ENCODE results near the gene ZNF236. TPM values are rescaled to one million over a fixed set of nuclear protein-coding genes. Genes with fewer than 3 reads are reported as not detected.

ZNF236 gene
- total RNA-seq, 2 experiments from 2014 or later, result 6.6 to 16.1 TPM

DNA sequence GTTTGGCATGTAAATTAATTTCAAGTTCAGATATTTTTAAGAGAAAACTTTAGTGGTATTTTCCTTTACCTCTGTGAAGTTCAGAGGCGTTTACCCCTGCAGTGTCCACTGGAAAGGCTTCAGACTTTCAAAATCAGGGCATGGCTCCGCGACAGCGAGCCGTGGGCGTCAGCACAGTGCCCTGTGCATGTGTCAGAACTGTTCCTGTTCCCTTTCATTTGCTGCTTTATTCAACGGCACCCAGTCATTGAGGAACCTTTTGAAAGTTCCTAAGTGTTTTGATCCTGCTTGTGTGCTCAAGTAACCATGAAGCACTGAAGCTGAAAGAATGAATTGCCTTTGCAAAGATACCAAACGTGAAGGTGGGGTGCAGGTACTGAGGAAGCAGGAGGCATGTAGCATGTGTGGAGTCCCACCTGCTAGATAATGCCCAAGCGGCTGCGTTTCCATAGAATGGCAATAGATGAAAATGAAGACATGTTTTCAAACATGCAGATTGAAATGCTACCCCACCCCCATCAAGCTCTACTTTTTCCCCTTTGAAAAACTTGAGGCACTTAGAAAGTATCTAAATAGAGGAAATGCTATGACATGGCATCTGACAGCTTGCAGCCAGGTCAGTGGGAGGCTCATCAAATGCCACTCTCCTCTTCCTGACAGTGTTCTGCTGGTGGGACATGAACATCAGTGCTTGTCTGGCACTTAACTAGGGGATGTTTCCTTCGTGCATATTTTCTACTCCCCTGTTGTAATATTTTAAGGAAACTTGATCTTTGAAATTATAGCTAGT is 148.6 kb downstream of the ZNF236 start:
- ChIA-PET POLR2A (interaction anchor here (0.6 to 1.2 kb wide), 3 partner anchors 10 to 169 kb away, joined by 3 read pairs; no protein-coding TSS in a partner anchor), CTCF (ENCODE audit: unreplicated experiment) (interaction anchor here (0.5 kb wide), 1 partner anchor 103 kb away, joined by 3 read pairs; no protein-coding TSS in a partner anchor)
- peaks cover 3% of the 10 kb centered on the region; the same call in 1 of the 2 replicates for H3K36me3 ChIP-seq (ENCODE audit: insufficient read depth, low read length)
- no peaks in the 10 kb centered on the region for H3K9me2 ChIP-seq (ENCODE audit: insufficient read depth, low read length)
- H3K4me1 ChIP-seq (ENCODE audit: insufficient read depth, low read length, poor library complexity, severe bottlenecking), result peaks cover 27% of the 10 kb centered on the region
- H3K27ac ChIP-seq (ENCODE audit: low read depth, low read length, poor library complexity, severe bottlenecking), result no peak overlapping the region
- H3K9me3 ChIP-seq (ENCODE audit: low read length), result peaks cover 3% of the 10 kb centered on the region; the same call in 1 of the 2 replicates
- H2AFZ ChIP-seq (ENCODE audit: low read length), result no peak overlapping the region
- DNase-seq (ENCODE audit: low spot score), result no peak
- no TSS peak for BruUV-seq (replicated peaks)
- H4K20me1 ChIP-seq (ENCODE audit: insufficient read depth, low read length), result no peaks in the 10 kb centered on the region
- intact Hi-C loops (cut with micrococcal nuclease; ENCODE audit: unreplicated experiment), result no loop called here
- no peak overlapping the region for H3K4me3 ChIP-seq (ENCODE audit: low read depth, low read length, poor library complexity, severe bottlenecking)
- H3K79me2 ChIP-seq (ENCODE audit: insufficient read depth, low read depth, low read length), result 0 out of 2 replicates have a peak, but pooled peaks cover 5% of the 10 kb centered on the region
- no peak for TF ChIP-seq EZH2phosphoT487 (IDR thresholded peaks at IDR 0.05; ENCODE audit: borderline replicate concordance, low read depth, low read length)
- TF ChIP-seq, protein P1, sequence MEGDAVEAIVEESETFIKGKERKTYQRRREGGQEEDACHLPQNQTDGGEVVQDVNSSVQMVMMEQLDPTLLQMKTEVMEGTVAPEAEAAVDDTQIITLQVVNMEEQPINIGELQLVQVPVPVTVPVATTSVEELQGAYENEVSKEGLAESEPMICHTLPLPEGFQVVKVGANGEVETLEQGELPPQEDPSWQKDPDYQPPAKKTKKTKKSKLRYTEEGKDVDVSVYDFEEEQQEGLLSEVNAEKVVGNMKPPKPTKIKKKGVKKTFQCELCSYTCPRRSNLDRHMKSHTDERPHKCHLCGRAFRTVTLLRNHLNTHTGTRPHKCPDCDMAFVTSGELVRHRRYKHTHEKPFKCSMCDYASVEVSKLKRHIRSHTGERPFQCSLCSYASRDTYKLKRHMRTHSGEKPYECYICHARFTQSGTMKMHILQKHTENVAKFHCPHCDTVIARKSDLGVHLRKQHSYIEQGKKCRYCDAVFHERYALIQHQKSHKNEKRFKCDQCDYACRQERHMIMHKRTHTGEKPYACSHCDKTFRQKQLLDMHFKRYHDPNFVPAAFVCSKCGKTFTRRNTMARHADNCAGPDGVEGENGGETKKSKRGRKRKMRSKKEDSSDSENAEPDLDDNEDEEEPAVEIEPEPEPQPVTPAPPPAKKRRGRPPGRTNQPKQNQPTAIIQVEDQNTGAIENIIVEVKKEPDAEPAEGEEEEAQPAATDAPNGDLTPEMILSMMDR (conservative IDR thresholded peaks at IDR 0.05; ENCODE audit: low read length), result no peak
- peak overlapping the region; percentile 35; the same call in 1 of the 2 replicates for H3K4me2 ChIP-seq (ENCODE audit: low read length)

DNA sequence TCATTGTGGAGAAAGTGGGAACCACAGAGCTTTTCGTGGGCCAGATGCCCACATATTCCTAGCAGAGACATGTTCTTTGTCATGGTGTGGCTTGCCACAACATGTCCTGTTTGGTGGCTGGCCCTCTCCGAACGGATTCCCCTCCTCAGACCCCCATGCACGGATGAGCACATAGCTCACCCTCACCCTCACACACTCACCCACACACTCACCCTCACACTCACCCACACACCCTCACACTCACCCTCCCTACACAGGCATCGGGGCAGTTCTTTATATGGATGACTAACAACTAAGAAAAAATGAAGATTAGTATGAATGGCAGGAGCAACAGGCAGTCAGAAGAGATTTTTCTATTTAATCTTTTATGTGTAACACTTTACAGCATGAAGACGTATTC is 149.9 kb downstream of the ZNF236 start:
- Histone ChIP-seq H3K79me2 (ENCODE audit: insufficient read depth, low read depth, low read length) (no peaks in the 10 kb centered on the region), H3K4me1 (ENCODE audit: insufficient read depth, low read length, poor library complexity, severe bottlenecking) (peaks cover 25% of the 10 kb centered on the region), H3K4me2 (ENCODE audit: low read length) (no peak overlapping the region), H4K20me1 (ENCODE audit: insufficient read depth, low read length) (no peaks in the 10 kb centered on the region), H3K36me3 (ENCODE audit: insufficient read depth, low read length) (peaks cover 2% of the 10 kb centered on the region; the same call in 1 of the 2 replicates), H3K4me3 (ENCODE audit: low read depth, low read length, poor library complexity, severe bottlenecking) (no peak overlapping the region), H3K27ac (ENCODE audit: low read depth, low read length, poor library complexity, severe bottlenecking) (no peak overlapping the region), H2AFZ (ENCODE audit: low read length) (no peak overlapping the region), H3K9me3 (ENCODE audit: low read length) (peaks cover 1% of the 10 kb centered on the region; the same call in 1 of the 2 replicates), H3K9me2 (ENCODE audit: insufficient read depth, low read length) (no peaks in the 10 kb centered on the region)
- no peak for TF ChIP-seq EZH2phosphoT487 (IDR thresholded peaks at IDR 0.05; ENCODE audit: borderline replicate concordance, low read depth, low read length)
- TF ChIP-seq, protein P1 (conservative IDR thresholded peaks at IDR 0.05; ENCODE audit: low read length), result no peak
- no TSS peak for BruUV-seq (replicated peaks)
- CTCF ChIA-PET (ENCODE audit: unreplicated experiment), result no interaction called here
- POLR2A ChIA-PET, result no interaction called here
- DNase-seq (ENCODE audit: low spot score), result no peak
- intact Hi-C loops (cut with micrococcal nuclease; ENCODE audit: unreplicated experiment), result no loop called here
